ENCODE data around the gene MFNG.

Gene MFNG

GRCh38 chr22:37511395-37512104, 25.4 kb upstream of the MFNG start:
- DNase-seq (ENCODE audit: low read depth) = no peak

GRCh38 chr22:37510091-37510490, 23.9 kb upstream of the MFNG start:
- DNase-seq (ENCODE audit: low read depth) = no peak

- DNase-seq (ENCODE audit: low read depth) = no peak
These were observed 23.1 kb upstream of the MFNG start for GRCh38 chr22:37509059-37509860.

GRCh38 chr22:37508431-37508992, 22.3 kb upstream of the MFNG start:
- DNase-seq (ENCODE audit: low read depth) = no peak

- DNase-seq (ENCODE audit: low read depth) = no peak
These were observed 21.5 kb upstream of the MFNG start for GRCh38 chr22:37507731-37508130.

GRCh38 chr22:37505989-37506388, 19.8 kb upstream of the MFNG start:
- no peak for DNase-seq (ENCODE audit: low read depth)

GRCh38 chr22:37505565-37505964, 19.4 kb upstream of the MFNG start:
- DNase-seq (ENCODE audit: low read depth) = no peak

- DNase-seq (ENCODE audit: low read depth) = no peak
These were observed 18.8 kb upstream of the MFNG start for GRCh38 chr22:37504964-37505363.

GRCh38 chr22:37503850-37504249, 17.7 kb upstream of the MFNG start:
- DNase-seq (ENCODE audit: low read depth) = no peak

- no peak for DNase-seq (ENCODE audit: low read depth)
These were observed 17.0 kb upstream of the MFNG start for GRCh38 chr22:37503183-37503683.

GRCh38 chr22:37502342-37503182, 16.4 kb upstream of the MFNG start:
- DNase-seq (ENCODE audit: low read depth) = no peak

GRCh38 chr22:37501610-37502341, 15.6 kb upstream of the MFNG start:
- no peak for DNase-seq (ENCODE audit: low read depth)

GRCh38 chr22:37500745-37501609, 14.8 kb upstream of the MFNG start:
- DNase-seq (ENCODE audit: low read depth) = no peak

GRCh38 chr22:37499789-37500540, 13.8 kb upstream of the MFNG start:
- DNase-seq (ENCODE audit: low read depth) = no peak

- DNase-seq (ENCODE audit: low read depth) = no peak
These were observed 13.0 kb upstream of the MFNG start for GRCh38 chr22:37499027-37499707.

- peak; percentile 72 for DNase-seq (ENCODE audit: low read depth)
These were observed 12.2 kb upstream of the MFNG start for GRCh38 chr22:37498289-37498909.

GRCh38 chr22:37497062-37497599, 10.9 kb upstream of the MFNG start:
- no peak for DNase-seq (ENCODE audit: low read depth)

- no peak for DNase-seq (ENCODE audit: low read depth)
These were observed 10.5 kb upstream of the MFNG start for GRCh38 chr22:37496651-37497050.
